Activated CD4-positive, alpha-beta T cell treated with anti-CD3 and anti-CD28 coated beads, Interleukin-2, amount 50 U/mL, for 48 hours (primary cell): Measurements from ENCODE around the gene ZNF335.
A peak's percentile ranks its signal among the peaks of the same experiment; 100 is the strongest.

Experiments
- DNase-seq, 2 experiments: peaks; one replicate each; pipeline ENCODE4 v3.0.0-alpha.2; 2020

ZNF335 gene, protein sequence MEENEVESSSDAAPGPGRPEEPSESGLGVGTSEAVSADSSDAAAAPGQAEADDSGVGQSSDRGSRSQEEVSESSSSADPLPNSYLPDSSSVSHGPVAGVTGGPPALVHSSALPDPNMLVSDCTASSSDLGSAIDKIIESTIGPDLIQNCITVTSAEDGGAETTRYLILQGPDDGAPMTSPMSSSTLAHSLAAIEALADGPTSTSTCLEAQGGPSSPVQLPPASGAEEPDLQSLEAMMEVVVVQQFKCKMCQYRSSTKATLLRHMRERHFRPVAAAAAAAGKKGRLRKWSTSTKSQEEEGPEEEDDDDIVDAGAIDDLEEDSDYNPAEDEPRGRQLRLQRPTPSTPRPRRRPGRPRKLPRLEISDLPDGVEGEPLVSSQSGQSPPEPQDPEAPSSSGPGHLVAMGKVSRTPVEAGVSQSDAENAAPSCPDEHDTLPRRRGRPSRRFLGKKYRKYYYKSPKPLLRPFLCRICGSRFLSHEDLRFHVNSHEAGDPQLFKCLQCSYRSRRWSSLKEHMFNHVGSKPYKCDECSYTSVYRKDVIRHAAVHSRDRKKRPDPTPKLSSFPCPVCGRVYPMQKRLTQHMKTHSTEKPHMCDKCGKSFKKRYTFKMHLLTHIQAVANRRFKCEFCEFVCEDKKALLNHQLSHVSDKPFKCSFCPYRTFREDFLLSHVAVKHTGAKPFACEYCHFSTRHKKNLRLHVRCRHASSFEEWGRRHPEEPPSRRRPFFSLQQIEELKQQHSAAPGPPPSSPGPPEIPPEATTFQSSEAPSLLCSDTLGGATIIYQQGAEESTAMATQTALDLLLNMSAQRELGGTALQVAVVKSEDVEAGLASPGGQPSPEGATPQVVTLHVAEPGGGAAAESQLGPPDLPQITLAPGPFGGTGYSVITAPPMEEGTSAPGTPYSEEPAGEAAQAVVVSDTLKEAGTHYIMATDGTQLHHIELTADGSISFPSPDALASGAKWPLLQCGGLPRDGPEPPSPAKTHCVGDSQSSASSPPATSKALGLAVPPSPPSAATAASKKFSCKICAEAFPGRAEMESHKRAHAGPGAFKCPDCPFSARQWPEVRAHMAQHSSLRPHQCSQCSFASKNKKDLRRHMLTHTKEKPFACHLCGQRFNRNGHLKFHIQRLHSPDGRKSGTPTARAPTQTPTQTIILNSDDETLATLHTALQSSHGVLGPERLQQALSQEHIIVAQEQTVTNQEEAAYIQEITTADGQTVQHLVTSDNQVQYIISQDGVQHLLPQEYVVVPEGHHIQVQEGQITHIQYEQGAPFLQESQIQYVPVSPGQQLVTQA (N-terminal part only)

DNA sequence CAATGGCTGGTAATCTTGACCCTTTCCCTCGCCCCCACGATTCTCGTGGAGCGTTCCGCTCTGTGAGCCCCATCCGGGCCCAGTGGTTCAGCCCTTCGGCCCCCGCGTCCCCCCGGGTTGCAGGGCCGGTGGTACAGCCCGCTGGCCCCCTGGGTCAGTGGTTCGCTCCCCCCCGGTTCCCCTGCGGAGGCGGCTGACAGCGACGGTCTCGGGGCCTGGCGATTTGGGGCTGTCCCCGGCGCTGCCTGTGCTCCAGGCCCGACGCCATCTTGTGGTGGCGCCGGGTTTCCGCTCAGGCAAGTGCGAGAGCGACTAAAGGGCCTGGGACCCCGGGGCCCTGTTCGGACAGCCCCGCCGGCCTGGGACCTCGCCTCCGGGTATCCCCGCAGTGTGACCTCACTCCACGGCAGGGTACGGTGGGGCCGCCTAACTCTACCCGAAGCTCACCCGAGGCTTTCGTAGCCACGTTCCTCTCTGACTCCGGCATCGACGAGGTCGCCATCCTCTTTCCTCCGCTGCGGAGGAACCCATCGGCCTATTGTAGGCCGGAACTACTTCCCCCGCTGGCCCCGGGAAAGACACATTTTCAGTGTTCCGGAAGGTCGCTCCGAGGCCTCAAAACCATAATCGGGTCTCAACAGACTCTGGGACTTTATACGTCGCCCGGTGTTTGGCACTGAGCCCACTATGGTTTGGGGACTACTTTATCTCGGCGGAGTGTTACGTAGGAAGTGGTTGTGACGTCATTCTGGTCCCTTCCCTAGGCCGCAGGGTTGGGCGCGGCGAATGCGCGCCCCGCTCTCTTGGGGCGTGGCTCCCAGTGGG is at the start of gene ZNF335:
Gene ZNF335, minus strand, starts transcription at position 529 of the 825 bp plus-strand sequence. CDS start 793 bp downstream, outside the sequence.
- DNase-seq = peak; percentile 93 to 94

DNA sequence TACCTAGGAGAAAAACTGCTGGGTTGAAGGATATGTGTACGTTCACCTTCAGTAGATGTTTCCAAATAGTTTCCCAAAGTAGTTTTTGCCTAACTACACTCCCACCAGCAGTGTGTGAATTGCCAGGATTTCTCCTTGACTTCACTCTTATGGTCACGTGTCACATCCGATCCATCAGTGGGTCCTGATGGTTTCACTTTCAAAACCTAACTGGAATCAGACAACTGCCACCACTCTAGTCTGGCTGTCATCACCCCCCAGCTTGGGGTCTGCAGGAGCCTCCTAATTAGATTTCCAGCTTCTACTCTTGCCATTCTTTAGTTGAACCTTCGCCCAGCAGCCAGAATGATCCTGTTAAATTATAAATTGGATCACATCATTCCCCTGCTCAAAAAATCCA is 48.6 kb upstream of the ZNF335 start:
- DNase-seq = no peak

DNA sequence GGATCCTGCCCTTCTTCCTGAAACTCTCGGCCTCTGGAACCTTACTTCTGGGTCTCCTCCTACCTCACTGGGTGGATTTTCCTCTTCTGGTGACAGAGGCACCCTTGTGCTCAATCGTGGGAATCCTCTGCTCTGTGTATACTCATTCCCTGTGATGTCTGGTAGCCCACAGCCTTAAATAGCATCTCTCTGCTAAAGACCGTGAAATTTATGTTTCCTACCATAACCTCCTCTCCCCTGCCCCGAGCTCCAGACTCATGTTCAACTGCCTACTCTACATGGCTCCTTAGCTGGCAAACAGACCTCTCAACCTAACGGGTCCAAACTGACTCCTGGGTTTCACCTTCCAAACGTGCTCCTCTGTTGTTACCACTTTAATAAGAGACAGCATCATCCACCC is 46.6 kb upstream of the ZNF335 start:
- DNase-seq = no peak

DNA sequence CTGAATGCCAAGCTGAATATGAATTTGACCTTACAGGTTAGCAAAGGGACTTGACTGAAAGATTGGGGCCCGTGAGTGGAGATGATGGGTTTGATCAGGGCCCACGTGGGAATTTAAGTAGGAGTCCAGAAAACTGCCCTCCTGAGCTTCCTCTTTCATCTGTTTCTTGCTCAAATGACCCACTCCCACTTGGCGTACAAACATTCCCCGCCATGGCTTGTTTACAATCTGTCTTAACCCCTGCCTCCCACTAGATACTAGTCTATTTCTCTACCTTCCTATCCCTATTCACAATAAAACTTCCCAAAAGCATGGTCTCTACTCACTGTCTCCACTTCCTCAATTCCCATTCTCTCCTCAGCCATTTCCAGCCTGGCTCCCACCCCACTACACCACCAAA is 46.1 kb upstream of the ZNF335 start:
- no peak for DNase-seq

DNA sequence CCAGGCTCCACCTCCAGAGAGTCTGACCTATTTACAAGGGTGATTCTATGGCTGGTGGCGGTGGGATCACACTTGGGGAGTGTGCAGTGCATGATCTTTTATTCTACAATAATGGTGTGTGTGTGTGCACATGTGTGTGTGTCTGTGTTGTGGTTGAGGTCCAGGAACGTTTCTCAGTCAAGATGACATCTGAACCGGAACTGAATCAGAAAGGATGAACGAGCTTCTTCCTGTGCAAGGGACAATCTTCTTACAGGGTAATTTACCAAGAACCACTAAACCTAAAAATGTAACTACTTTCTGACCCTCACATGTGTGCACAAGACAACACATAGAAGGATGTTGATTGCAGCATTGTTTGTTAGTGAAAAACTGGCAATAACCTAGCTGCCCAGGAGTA is 45.3 kb upstream of the ZNF335 start:
- DNase-seq = no peak

DNA sequence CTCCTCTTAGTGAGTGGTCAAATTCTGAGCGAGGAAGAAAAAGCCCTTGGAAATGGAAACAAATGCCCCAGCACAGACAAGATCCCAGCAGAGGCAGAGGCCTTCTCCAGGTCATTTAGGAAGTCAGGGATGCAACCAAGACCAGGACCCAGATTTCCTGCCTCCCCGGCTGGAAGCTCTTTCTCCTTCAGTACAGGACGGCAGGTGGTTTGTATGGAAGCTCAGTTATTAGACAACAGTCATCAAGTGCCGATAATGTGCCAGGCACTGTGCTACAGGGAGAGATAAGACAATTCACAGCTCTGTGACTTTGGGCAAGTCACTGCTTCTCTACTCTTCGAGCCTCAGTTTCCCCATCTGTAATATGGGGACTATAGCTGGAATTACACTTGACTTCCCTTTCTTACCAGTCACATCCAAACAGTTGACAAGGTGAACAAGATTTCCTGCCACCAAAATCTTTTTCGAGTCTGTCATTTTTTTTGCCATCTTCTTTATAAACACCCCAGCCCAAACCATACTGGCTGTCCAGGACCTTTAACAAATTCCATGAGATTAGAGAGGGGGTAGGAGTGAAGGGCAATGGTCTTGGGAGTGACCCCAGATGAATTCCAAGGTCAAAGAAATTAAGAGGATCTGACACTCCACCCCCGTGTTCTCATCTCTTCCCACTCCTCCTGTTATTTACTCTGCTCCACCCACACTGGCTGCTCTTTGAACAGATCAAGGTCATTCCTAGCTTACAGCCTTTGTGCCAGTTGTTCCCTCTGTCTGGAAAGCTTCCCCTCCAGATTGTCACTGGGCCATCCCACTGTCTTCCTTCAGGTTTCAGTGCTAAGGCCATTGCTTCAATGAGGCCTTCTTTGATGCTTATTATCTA is 42.8 kb upstream of the ZNF335 start:
- DNase-seq = no peak

DNA sequence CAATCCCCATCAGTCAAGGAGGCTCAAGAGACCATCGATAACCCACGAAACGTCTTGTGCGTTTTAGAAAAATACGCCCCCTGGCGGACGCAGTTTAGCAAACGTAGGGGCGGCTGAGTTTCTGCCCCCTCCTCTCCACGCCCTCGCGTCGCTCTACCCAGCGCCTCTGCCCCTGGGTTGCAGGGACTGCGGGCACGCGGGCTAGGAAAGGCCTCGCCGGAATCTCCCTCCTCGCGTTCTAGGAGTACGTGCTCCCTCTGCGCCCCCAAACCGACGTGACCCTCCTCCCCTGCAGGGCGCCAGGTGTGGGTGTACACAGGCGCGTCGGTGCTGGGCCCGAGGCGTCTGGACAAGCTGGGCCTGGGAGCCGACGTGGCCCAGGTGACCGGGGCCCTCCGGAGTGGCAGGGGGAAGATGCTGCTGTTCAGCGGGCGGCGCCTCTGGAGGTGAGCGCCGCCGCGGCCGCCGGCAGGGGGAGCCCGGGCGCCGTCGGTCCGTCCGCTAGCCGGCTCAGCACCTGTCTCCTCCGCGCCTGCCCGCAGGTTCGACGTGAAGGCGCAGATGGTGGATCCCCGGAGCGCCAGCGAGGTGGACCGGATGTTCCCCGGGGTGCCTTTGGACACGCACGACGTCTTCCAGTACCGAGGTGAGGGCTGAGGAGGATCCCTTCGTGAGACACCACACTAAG is 42.0 kb upstream of the ZNF335 start:
- DNase-seq = peak; percentile 75 to 80

DNA sequence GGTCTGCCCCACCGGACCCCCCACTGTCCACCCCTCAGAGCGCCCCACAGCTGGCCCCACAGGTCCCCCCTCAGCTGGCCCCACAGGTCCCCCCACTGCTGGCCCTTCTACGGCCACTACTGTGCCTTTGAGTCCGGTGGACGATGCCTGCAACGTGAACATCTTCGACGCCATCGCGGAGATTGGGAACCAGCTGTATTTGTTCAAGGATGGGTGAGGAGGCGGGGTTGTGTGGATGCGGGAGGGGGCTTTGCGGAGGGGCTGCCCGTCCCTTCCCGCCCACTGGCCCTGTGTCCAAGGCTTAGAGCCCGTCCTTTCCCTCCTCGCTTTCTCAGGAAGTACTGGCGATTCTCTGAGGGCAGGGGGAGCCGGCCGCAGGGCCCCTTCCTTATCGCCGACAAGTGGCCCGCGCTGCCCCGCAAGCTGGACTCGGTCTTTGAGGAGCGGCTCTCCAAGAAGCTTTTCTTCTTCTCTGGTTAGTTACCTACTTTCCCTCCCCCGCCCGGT is 41.4 kb upstream of the ZNF335 start:
- DNase-seq = no peak

DNA sequence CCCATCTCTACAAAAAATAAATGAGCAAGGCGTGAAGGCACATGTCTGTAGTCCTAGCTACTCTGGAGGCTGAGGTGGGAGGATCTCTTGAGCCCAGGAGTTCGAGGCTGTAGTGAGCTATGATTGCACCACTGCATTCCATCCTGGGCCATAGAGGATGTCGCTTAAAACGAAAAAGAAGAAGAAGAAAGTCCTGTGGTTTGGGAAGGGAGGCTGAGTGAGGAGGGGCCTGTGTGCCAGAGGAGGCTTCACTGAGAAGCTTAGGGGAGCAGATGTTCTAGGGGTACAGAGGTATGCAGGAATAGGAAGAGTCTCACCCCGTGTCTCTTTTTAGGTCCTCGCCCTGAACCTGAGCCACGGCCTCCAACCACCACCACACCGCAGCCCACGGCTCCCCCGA is 40.9 kb upstream of the ZNF335 start:
- DNase-seq = no peak

DNA sequence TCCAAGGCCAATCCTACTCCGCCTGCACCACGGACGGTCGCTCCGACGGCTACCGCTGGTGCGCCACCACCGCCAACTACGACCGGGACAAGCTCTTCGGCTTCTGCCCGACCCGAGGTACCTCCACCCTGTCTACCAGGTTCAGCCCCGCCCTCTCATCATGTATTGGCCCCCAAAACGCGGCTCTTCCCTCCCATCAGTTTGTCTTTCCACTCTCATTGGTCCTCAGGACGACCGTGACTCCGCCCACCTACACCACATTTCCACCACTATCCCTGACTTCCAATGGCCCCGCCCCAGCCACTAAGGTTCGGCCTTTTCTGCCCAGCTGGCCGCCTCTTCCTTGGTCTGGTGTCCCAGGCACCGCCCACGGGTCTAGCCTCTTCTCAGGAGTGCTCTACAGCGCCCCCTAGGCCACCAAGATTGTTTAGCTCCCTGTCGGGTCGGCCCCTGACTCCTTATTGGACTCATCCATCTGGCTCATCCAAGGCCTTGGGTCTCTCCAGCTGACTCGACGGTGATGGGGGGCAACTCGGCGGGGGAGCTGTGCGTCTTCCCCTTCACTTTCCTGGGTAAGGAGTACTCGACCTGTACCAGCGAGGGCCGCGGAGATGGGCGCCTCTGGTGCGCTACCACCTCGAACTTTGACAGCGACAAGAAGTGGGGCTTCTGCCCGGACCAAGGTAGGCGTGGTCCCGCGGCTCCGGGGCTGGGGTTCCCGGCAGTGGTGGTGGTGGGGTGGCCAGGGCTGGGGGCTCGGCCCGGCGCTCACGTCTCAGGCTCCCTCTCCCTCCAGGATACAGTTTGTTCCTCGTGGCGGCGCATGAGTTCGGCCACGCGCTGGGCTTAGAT is 39.9 kb upstream of the ZNF335 start:
- peak; percentile 65 to 75 for DNase-seq

DNA sequence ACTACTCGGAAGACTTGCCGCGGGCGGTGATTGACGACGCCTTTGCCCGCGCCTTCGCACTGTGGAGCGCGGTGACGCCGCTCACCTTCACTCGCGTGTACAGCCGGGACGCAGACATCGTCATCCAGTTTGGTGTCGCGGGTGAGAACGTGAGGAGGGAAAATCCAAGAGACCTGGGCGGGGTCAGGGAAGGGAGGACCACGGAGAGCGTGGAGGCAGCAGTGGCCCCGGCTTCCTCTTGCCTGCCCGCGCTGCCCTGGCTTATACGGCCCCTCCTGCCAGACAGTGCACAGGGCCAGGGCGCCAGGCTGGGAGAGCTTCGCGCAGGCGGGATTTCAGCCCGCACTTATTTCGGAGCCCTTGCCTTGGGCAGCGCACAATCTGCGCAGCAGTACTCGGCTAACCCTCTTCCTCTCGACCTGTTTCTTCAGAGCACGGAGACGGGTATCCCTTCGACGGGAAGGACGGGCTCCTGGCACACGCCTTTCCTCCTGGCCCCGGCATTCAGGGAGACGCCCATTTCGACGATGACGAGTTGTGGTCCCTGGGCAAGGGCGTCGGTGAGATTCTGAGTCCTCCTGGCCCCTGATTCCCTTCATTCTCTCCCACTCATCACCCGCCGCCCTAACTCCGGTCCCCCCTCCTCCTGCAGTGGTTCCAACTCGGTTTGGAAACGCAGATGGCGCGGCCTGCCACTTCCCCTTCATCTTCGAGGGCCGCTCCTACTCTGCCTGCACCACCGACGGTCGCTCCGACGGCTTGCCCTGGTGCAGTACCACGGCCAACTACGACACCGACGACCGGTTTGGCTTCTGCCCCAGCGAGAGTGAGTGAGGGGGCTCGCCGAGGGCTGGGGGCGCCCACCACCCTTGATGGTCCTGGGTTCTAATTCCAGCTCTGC is 38.7 kb upstream of the ZNF335 start:
- peak; percentile 46 to 51 for DNase-seq

DNA sequence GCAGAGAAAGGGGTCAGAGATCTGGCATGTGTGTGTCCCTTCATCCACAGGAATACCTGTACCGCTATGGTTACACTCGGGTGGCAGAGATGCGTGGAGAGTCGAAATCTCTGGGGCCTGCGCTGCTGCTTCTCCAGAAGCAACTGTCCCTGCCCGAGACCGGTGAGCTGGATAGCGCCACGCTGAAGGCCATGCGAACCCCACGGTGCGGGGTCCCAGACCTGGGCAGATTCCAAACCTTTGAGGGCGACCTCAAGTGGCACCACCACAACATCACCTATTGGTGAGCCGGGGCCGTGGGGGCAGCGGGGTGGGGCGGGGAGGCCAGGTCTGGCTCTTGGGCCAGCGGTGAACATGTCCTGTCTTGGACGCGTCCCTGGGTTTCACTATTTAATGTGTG is 37.8 kb upstream of the ZNF335 start:
- no peak for DNase-seq

DNA sequence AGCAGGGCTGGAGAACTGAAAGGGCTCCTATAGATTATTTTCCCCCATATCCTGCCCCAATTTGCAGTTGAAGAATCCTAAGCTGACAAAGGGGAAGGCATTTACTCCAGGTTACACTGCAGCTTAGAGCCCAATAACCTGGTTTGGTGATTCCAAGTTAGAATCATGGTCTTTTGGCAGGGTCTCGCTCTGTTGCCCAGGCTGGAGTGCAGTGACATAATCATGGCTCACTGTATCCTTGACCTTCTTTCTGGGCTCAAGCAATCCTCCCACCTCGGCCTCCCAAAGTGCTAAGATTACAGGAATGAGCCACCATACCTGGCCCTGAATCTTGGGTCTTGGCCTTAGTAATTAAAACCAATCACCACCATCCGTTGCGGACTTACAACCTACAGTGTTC is 35.7 kb upstream of the ZNF335 start:
- no peak for DNase-seq

DNA sequence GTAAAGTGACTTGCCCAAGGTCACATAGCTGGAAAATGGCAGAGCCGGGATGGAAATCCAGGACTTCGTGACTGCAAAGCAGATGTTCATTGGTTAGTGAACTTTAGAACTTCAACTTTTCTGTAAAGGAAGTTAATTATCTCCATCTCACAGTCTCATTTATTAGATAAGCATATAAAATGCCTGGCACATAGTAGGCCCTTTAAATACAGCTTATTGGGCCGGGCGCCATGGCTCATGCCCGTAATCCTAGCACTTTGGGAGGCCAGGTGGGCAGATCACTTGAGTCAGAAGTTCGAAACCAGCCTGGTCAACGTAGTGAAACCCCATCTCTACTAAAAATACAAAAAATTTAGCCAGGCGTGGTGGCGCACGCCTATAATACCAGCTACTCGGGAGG is 35.0 kb upstream of the ZNF335 start:
- DNase-seq = no peak

DNA sequence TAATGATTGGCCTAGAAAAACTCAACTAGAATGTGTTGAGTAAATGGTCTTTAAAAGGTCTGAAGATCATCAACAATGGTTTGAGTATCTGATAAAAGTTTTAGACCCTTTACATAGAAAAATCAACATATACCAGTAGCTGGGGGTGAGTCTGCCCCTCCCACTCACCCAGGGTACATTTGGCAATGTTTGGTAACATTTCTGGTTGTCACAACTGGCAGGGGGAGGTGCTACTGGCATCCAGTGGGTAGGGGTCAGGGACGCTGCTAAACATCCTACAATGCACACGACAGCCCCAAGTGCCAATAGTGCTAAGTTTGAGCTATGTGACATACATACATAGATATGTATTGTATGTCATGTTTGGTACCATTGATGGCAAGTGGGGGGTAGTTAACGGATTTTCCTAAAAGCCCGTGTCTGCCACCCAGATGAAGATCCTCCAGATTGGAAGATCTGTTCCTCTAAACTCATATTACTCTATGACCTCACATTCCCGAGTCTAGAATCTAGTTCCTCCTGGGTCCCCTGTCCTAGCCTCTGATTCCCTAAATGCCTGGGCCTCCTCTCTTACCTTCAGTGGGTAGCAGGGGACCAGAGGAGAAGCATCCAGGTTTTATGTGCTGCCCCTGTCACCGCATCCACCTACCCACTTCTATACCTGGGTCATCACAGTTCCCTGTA is 34.2 kb upstream of the ZNF335 start:
- DNase-seq = no peak

DNA sequence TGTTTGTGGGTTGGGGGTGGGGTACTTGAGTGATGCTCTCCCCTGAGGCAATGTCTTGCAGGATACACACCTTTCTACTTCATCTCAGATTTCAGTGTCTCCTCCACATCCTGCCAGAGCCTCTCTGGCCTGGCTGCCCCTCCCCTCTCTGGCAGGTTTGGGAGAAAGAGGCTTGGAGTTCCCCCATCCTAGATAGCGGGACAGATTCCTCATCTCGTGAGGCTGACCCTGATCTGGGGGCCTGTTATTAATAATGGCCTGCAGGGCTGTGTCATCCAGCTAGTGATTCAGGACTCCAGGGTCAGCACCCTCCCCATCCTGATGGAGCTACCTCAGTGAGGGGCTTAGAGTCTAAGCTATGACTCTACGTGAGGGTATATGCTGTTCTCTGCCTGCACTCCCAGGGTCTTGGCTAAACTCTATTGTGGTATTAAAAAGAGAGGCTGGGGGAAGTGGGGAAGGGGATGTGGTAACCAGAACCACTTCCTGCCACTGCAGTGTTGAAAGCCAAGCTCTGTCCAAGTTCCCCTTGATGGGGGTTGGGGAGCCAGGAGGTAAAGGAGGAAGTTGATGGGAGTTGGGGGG is 33.0 kb upstream of the ZNF335 start:
- DNase-seq = no peak

DNA sequence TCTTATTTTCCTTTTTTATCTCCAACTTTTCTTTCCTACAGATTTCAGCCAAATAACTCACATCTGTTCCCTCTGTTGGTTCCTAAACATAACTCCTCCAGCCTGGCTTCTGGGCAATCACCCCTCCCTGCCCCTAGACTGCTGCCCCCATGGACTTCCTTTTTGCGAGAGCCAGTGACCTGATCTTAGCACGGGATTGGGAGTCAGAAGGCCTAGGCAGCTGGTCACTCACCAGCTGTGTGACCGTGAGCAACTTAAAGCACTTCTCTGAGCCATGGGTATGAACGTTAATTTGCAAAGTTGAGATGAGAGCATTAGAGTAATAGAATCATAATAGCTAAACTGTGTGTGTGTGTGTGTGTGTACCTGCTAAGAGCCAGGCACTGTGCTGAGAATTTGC is 32.2 kb upstream of the ZNF335 start:
- no peak for DNase-seq
